HEK293 (cell line): ENCODE results near the gene SURF4.

Experiments
- ATF2 ChIP-seq: fragments of 450-650 bp; formaldehyde crosslinking; IDR thresholded peaks from 2 replicates; pipeline ENCODE4 v1.5.1; 2016; ENCODE audit warnings: missing biosample characterization, missing genetic modification characterization, low read depth
- BCL11A ChIP-seq: fragments of 450-650 bp; formaldehyde crosslinking; IDR thresholded peaks from 2 replicates; pipeline ENCODE4 v1.5.1; 2016; ENCODE audit warnings: low read depth, missing biosample characterization, missing genetic modification characterization
- BCL6B ChIP-seq: fragments of 450-650 bp; formaldehyde crosslinking; IDR thresholded peaks from 2 replicates; pipeline ENCODE4 v1.5.1; 2017; ENCODE audit warnings: missing biosample characterization, missing genetic modification characterization
- INSM2 ChIP-seq: fragments of 450-650 bp; formaldehyde crosslinking; IDR thresholded peaks from 2 replicates; pipeline ENCODE4 v1.5.1; 2016; ENCODE audit warnings: missing biosample characterization, missing genetic modification characterization
- OSR2 ChIP-seq: fragments of 450-650 bp; formaldehyde crosslinking; IDR thresholded peaks from 2 replicates; pipeline ENCODE4 v1.5.1; 2016; ENCODE audit warnings: missing biosample characterization, missing genetic modification characterization
- SCRT1 ChIP-seq: fragments of 450-650 bp; formaldehyde crosslinking; IDR thresholded peaks from 2 replicates; pipeline ENCODE4 v1.5.1; 2016; ENCODE audit warnings: missing biosample characterization, missing genetic modification characterization, borderline replicate concordance
- YY2 ChIP-seq: fragments of 450-650 bp; formaldehyde crosslinking; IDR thresholded peaks from 2 replicates; pipeline ENCODE4 v1.5.1; 2016; ENCODE audit warnings: missing biosample characterization, missing genetic modification characterization
- ZBTB10 ChIP-seq: fragments of 450-650 bp; formaldehyde crosslinking; IDR thresholded peaks from 2 replicates; pipeline ENCODE4 v1.5.1; 2016; ENCODE audit warnings: missing biosample characterization, missing genetic modification characterization
- ZBTB17 ChIP-seq: fragments of 450-650 bp; formaldehyde crosslinking; IDR thresholded peaks from 2 replicates; pipeline ENCODE4 v1.5.1; 2016; ENCODE audit warnings: missing biosample characterization, missing genetic modification characterization
- ZBTB20 ChIP-seq: fragments of 450-650 bp; formaldehyde crosslinking; IDR thresholded peaks from 2 replicates; pipeline ENCODE4 v1.5.1; 2016; ENCODE audit warnings: missing biosample characterization, missing genetic modification characterization
- ZFP3 ChIP-seq: fragments of 450-650 bp; formaldehyde crosslinking; IDR thresholded peaks from 2 replicates; pipeline ENCODE4 v1.5.1; 2016; ENCODE audit warnings: low read depth, missing biosample characterization, missing genetic modification characterization
- ZFP69B ChIP-seq: fragments of 450-650 bp; formaldehyde crosslinking; IDR thresholded peaks from 2 replicates; pipeline ENCODE4 v1.5.1; 2016; ENCODE audit warnings: missing biosample characterization, missing genetic modification characterization
- ZNF133 ChIP-seq: fragments of 450-650 bp; formaldehyde crosslinking; IDR thresholded peaks from 2 replicates; pipeline ENCODE4 v1.5.1; 2016; ENCODE audit warnings: missing biosample characterization, missing genetic modification characterization
- ZNF16 ChIP-seq: fragments of 450-650 bp; formaldehyde crosslinking; IDR thresholded peaks from 2 replicates; pipeline ENCODE4 v1.5.1; 2016; ENCODE audit warnings: low read depth, missing biosample characterization, missing genetic modification characterization
- ZNF2 ChIP-seq: fragments of 450-650 bp; formaldehyde crosslinking; IDR thresholded peaks from 2 replicates; pipeline ENCODE4 v1.5.1; 2016; ENCODE audit warnings: missing biosample characterization, missing genetic modification characterization
- ZNF223 ChIP-seq: fragments of 450-650 bp; formaldehyde crosslinking; IDR thresholded peaks from 2 replicates; pipeline ENCODE4 v1.5.1; 2016; ENCODE audit warnings: missing biosample characterization, missing genetic modification characterization
- ZNF266 ChIP-seq: fragments of 450-650 bp; formaldehyde crosslinking; IDR thresholded peaks from 2 replicates; pipeline ENCODE4 v1.5.1; 2016; ENCODE audit warnings: missing biosample characterization, missing genetic modification characterization, low read depth
- ZNF362 ChIP-seq: fragments of 450-650 bp; formaldehyde crosslinking; IDR thresholded peaks from 2 replicates; pipeline ENCODE4 v1.5.1; 2016; ENCODE audit warnings: missing biosample characterization, missing genetic modification characterization
- ZNF473 ChIP-seq: fragments of 450-650 bp; formaldehyde crosslinking; IDR thresholded peaks from 2 replicates; pipeline ENCODE4 v1.5.1; 2017; ENCODE audit warnings: missing biosample characterization, missing genetic modification characterization
- ZNF514 ChIP-seq: fragments of 450-650 bp; formaldehyde crosslinking; IDR thresholded peaks from 2 replicates; pipeline ENCODE4 v1.5.1; 2016; ENCODE audit warnings: missing biosample characterization, missing genetic modification characterization
- ZNF548 ChIP-seq: fragments of 450-650 bp; formaldehyde crosslinking; IDR thresholded peaks from 2 replicates; pipeline ENCODE4 v1.5.1; 2016; ENCODE audit warnings: missing biosample characterization, missing genetic modification characterization
- ZNF558 ChIP-seq: fragments of 450-650 bp; formaldehyde crosslinking; IDR thresholded peaks from 2 replicates; pipeline ENCODE4 v1.5.1; 2016; ENCODE audit warnings: missing biosample characterization, missing genetic modification characterization
- ZNF571 ChIP-seq: fragments of 450-650 bp; formaldehyde crosslinking; IDR thresholded peaks from 2 replicates; pipeline ENCODE4 v1.5.0; 2017; ENCODE audit warnings: missing biosample characterization, missing genetic modification characterization
- ZNF600 ChIP-seq: fragments of 450-650 bp; formaldehyde crosslinking; IDR thresholded peaks from 2 replicates; pipeline ENCODE4 v1.5.1; 2016; ENCODE audit warnings: missing biosample characterization, missing genetic modification characterization
- ZNF658 ChIP-seq: fragments of 450-650 bp; formaldehyde crosslinking; IDR thresholded peaks from 2 replicates; pipeline ENCODE4; 2016; ENCODE audit warnings: missing biosample characterization, missing genetic modification characterization
- ZNF791 ChIP-seq: fragments of 450-650 bp; formaldehyde crosslinking; IDR thresholded peaks from 2 replicates; pipeline ENCODE4 v1.5.1; 2016; ENCODE audit warnings: missing biosample characterization, missing genetic modification characterization
- ZNF830 ChIP-seq: fragments of 450-650 bp; IDR thresholded peaks from 2 replicates; pipeline ENCODE4 v1.5.0; 2018; ENCODE audit warnings: missing biosample characterization, missing genetic modification characterization, low read depth, mild to moderate bottlenecking, moderate library complexity
- ZSCAN18 ChIP-seq: fragments of 450-650 bp; formaldehyde crosslinking; IDR thresholded peaks from 2 replicates; pipeline ENCODE4 v1.5.1; 2016; ENCODE audit warnings: missing biosample characterization, missing genetic modification characterization

SURF4 gene

GRCh38 chr9:133417541-133418461 is 41.9 kb upstream of the SURF4 start, which contains the start of gene REXO4 (continued):
- TF ChIP-seq ZSCAN18 (tag by site-specific recombination), result peak; percentile 87; the same call in 1 of the 2 replicates
- TF ChIP-seq ZNF571, result no peak
- peak; percentile 51; the same call in 1 of the 2 replicates for TF ChIP-seq SCRT1
- no peak for TF ChIP-seq ZNF548 (tag by site-specific recombination)
- no peak; the same call in 1 of the 2 replicates for TF ChIP-seq ZNF223 (tag by site-specific recombination)
- no peak for TF ChIP-seq ZNF791 (tag by site-specific recombination)
- TF ChIP-seq ZFP69B (tag by site-specific recombination), result peak; percentile 93
- 0 out of 2 replicates have a peak, but pooled peaks have one; percentile 17 for TF ChIP-seq BCL6B (tag by site-specific recombination)
- TF ChIP-seq ZBTB17 (tag by site-specific recombination), result peak; percentile 99
- no peak for TF ChIP-seq ZNF830
- TF ChIP-seq ZNF658 (tag by site-specific recombination), result no peak
- TF ChIP-seq YY2 (tag by site-specific recombination), result peak; percentile 94
- peak; percentile 90 for TF ChIP-seq ZNF600 (tag by site-specific recombination)
- no peak for TF ChIP-seq ZFP3
- TF ChIP-seq ZNF473 (tag by site-specific recombination), result no peak
- TF ChIP-seq ZBTB20 (tag by site-specific recombination), result peak; percentile 81; the same call in 1 of the 2 replicates
- TF ChIP-seq ZNF16 (tag by site-specific recombination), result no peak
- TF ChIP-seq ZNF133 (tag by site-specific recombination), result no peak
- TF ChIP-seq ZNF558 (tag by site-specific recombination), result no peak
- TF ChIP-seq ZNF2 (tag by site-specific recombination), result peak; percentile 99
- 0 out of 2 replicates have a peak, but pooled peaks have one; percentile 67 for TF ChIP-seq BCL11A (tag by site-specific recombination)
- peak; percentile 42; the same call in 1 of the 2 replicates for TF ChIP-seq ZNF362 (tag by site-specific recombination)
- peak; percentile 98 for TF ChIP-seq INSM2
- TF ChIP-seq ZNF266 (tag by site-specific recombination), result no peak
- TF ChIP-seq ZBTB10, result peak; percentile 70
- no peak for TF ChIP-seq OSR2 (tag by site-specific recombination)
- TF ChIP-seq ZNF514 (tag by site-specific recombination), result no peak
- TF ChIP-seq ATF2 (tag by site-specific recombination), result peak; percentile 62; the same call in 1 of the 2 replicates
